Measurements from ENCODE around the gene TPX2.

Gene TPX2

DNA sequence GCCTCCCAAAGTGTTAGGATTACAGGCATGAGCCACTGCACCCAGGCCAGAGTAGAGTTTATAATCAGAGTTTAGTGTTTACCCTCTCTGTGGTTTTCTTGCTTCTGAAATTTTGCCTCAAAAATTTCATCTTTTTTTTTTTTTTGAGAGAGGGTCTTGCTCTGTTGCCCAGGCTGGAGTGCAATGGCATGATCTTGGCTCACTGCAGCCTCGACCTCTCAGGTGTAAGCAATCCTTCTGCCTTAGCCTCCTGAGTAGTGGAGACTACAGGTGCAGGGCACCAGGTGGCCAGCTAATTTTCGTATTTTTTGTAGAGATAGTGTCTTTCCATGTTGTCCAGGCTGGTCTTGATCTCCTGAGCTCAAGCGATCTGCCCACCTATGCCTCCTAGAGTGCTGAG, 28.7 kb downstream of the TPX2 start:
- Histone ChIP-seq H3K36me3 (no peaks in the 10 kb centered on the region), H3K4me3 (no peak overlapping the region), H3K27ac (no peak overlapping the region), H3K9me3 (no peaks in the 10 kb centered on the region), H3K27me3 (no peaks in the 10 kb centered on the region), H3K4me1 (peaks cover 0 to 10% (median 0%) of the 10 kb centered on the region in 4 donors)
- TF ChIP-seq, protein P1, sequence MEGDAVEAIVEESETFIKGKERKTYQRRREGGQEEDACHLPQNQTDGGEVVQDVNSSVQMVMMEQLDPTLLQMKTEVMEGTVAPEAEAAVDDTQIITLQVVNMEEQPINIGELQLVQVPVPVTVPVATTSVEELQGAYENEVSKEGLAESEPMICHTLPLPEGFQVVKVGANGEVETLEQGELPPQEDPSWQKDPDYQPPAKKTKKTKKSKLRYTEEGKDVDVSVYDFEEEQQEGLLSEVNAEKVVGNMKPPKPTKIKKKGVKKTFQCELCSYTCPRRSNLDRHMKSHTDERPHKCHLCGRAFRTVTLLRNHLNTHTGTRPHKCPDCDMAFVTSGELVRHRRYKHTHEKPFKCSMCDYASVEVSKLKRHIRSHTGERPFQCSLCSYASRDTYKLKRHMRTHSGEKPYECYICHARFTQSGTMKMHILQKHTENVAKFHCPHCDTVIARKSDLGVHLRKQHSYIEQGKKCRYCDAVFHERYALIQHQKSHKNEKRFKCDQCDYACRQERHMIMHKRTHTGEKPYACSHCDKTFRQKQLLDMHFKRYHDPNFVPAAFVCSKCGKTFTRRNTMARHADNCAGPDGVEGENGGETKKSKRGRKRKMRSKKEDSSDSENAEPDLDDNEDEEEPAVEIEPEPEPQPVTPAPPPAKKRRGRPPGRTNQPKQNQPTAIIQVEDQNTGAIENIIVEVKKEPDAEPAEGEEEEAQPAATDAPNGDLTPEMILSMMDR (IDR thresholded peaks at IDR 0.05), result no peak
- intact Hi-C loops (cut with DNase I; ENCODE audit: low total_unique reads), result no loop called here
- DNase-seq, result no peak

DNA sequence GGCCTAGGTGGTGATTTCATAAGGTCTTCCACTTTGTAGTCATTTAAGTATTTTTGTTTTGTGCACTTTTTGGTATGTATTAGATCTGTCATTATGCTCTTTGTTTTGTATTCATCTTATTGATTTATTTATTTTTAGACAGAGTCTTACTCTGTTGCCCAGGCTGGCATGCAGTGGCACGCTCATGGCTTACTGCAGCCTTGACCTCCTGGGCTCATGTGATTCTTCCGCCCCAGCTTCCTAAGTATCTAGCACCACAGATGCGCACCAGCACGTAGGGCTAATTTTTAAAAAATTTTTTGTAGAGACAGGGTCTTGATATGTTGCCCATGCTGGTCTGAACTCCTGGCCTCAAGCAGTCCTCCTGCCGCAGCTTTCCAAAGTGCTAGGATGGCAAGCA, 30.6 kb downstream of the TPX2 start:
- H3K27ac ChIP-seq, result peak overlapping the region; percentile 25 to 50
- H3K27me3 ChIP-seq, result no peaks in the 10 kb centered on the region
- H3K36me3 ChIP-seq, result no peaks in the 10 kb centered on the region
- peak overlapping the region in 1 of 2 donors; percentile 7 for H3K4me3 ChIP-seq
- intact Hi-C loops (cut with DNase I; ENCODE audit: low total_unique reads), result no loop called here
- H3K9me3 ChIP-seq, result no peaks in the 10 kb centered on the region
- DNase-seq, result no peak
- TF ChIP-seq, protein P1 (IDR thresholded peaks at IDR 0.05), result no peak
- H3K4me1 ChIP-seq, result peaks cover 0 to 9% (median 0%) of the 10 kb centered on the region in 4 donors

DNA sequence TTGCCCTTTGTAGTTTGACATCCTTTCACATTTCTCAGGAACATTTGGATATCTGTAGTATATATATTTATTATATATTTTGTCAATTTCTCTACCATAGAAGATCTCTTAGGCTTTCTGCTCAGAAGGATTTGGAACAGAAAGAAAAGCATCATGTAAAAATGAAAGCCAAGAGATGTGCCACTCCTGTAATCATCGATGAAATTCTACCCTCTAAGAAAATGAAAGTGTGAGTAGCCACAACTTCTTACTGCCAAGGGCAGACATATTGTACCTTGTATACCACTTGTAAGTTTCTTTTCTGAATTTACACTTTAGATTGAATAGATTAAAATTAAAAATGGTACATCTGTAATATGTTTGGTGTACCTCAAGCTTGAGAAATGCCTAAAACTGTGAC, 31.2 kb downstream of the TPX2 start:
- H3K4me3 ChIP-seq, result peak overlapping the region in 1 of 2 donors; percentile 7
- H3K4me1 ChIP-seq, result peaks cover 0 to 5% (median 0%) of the 10 kb centered on the region in 4 donors
- DNase-seq, result no peak
- TF ChIP-seq, protein P1 (IDR thresholded peaks at IDR 0.05), result no peak
- intact Hi-C loops (cut with DNase I; ENCODE audit: low total_unique reads), result no loop called here
- no peaks in the 10 kb centered on the region for H3K36me3 ChIP-seq
- peak overlapping the region; percentile 25 to 50 for H3K27ac ChIP-seq
- no peaks in the 10 kb centered on the region for H3K27me3 ChIP-seq
- H3K9me3 ChIP-seq, result no peaks in the 10 kb centered on the region

DNA sequence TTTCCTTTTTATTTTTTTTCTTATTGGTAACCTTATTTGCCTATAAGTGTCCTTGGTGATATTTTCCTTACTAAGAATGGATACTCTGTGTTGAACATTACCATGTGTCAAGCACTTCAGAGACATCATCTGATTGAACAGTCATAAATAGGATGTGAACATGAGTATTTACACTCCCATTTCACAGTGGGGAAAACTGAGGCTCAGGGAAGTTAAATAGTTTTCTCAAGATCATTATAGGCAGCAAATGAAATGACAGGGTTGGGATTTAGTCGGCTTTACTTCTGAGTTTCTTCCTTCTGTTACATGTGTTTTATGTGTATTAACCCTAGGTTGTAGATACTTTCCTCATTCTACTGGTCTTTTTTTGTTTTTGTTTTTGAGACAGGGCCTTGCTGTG, 35.3 kb downstream of the TPX2 start:
- no peaks in the 10 kb centered on the region for H3K36me3 ChIP-seq
- no peak for DNase-seq
- no peak overlapping the region for H3K27ac ChIP-seq
- peaks cover 0 to 5% (median 0%) of the 10 kb centered on the region in 4 donors for H3K4me1 ChIP-seq
- TF ChIP-seq, protein P1 (IDR thresholded peaks at IDR 0.05), result no peak
- H3K27me3 ChIP-seq, result no peaks in the 10 kb centered on the region
- intact Hi-C loops (cut with DNase I; ENCODE audit: low total_unique reads), result no loop called here
- H3K9me3 ChIP-seq, result no peaks in the 10 kb centered on the region
- H3K4me3 ChIP-seq, result no peak overlapping the region

DNA sequence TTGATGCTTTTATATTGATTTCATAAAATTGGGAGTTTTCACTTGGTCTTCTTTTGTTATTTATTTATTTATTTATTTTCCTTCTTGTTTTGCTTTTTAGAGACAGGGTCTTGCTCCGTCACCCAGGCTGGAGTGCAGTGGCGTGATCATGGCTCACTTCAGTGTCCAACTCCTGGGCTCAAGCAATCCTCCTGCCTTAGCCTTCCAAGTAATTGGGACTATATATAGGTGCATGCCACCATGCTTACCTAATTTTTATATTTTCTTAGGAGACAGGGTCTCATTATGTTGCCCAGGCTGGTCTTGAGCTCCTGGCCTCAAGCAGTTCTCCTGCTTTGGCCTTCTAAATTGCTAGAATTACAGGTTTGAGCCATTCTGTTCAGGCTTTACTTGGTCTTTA, 41.7 kb downstream of the TPX2 start:
- Histone ChIP-seq H3K4me1 (no peaks in the 10 kb centered on the region), H3K27me3 (no peaks in the 10 kb centered on the region), H3K27ac (no peak overlapping the region), H3K9me3 (no peaks in the 10 kb centered on the region), H3K36me3 (no peaks in the 10 kb centered on the region), H3K4me3 (no peak overlapping the region)
- intact Hi-C loops (cut with DNase I; ENCODE audit: low total_unique reads), result no loop called here
- TF ChIP-seq, protein P1 (IDR thresholded peaks at IDR 0.05), result no peak
- no peak for DNase-seq

DNA sequence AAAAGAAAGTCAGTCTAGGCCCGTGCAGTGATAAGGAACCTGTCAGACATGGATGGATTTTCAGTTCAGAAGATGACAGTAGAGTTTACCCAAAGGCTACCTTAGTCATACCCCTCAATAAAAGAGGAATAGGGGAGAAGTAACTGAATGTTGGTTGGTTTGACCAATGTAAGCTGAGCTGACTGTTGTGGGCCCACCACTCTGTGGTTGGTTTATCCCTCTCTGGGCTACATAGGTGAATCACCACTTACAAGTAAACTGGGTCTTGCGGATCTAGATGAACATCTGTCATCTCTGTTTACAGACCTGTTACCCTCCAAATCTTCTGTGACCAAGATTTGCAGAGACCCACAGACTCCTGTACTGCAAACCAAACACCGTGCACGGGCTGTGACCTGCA, 42.9 kb downstream of the TPX2 start:
- no peaks in the 10 kb centered on the region for H3K36me3 ChIP-seq
- H3K27me3 ChIP-seq, result no peaks in the 10 kb centered on the region
- H3K27ac ChIP-seq, result no peak overlapping the region
- intact Hi-C loops (cut with DNase I; ENCODE audit: low total_unique reads), result no loop called here
- no peaks in the 10 kb centered on the region for H3K4me1 ChIP-seq
- TF ChIP-seq, protein P1 (IDR thresholded peaks at IDR 0.05), result no peak
- H3K9me3 ChIP-seq, result no peaks in the 10 kb centered on the region
- no peak overlapping the region for H3K4me3 ChIP-seq
- no peak for DNase-seq

Measured in tibial artery (tissue), 4 donors.